ENCODE results near the gene ABLIM3.

DNA sequence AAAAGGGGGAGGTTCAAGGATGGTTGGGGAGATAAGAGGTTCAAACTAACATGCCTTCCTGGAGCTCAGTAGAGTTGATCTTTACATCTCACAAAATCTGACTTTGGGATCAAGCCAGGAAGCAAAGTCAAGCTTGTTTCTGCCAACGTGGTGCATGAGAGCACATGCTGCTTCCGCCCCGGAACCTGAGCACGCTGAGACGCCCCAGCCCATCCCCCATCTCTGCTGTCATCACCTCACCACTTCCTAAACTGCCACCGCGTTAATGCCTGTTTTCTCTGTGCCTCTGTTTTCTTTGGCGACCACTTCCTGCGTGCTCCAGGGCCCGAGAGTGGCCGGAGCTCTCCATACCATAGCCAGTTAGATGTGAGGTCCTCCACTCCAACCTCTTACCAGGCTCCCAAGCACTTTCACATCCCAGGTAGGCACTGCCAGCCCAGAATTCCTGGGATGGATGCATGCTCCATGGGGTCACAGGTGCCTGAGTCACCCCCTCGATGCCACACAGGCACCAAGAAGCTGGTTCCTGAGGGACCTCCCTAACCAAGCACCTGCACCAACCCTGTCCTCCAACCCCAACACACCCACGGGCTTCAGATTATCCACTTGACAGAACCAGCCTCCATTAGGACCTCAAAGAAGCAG is 99.2 kb downstream of the ABLIM3 start:
- TF ChIP-seq, protein P1, sequence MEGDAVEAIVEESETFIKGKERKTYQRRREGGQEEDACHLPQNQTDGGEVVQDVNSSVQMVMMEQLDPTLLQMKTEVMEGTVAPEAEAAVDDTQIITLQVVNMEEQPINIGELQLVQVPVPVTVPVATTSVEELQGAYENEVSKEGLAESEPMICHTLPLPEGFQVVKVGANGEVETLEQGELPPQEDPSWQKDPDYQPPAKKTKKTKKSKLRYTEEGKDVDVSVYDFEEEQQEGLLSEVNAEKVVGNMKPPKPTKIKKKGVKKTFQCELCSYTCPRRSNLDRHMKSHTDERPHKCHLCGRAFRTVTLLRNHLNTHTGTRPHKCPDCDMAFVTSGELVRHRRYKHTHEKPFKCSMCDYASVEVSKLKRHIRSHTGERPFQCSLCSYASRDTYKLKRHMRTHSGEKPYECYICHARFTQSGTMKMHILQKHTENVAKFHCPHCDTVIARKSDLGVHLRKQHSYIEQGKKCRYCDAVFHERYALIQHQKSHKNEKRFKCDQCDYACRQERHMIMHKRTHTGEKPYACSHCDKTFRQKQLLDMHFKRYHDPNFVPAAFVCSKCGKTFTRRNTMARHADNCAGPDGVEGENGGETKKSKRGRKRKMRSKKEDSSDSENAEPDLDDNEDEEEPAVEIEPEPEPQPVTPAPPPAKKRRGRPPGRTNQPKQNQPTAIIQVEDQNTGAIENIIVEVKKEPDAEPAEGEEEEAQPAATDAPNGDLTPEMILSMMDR (optimal IDR thresholded peaks at IDR 0.05 in 1 of 3, IDR thresholded peaks at IDR 0.05 in 1 of 3, conservative IDR thresholded peaks at IDR 0.05 in 1 of 3; ENCODE audit: extremely low read depth in 1 of 3, insufficient read depth in 2 of 3, low read length in 3 of 3) = no peak
- TF ChIP-seq EZH2 (IDR thresholded peaks at IDR 0.05; ENCODE audit: low read length) = no peak
